ENCODE results near the gene BACE2.
"Not testable (repeated sequence)": the region's sequence is repeated elsewhere in the genome, so short reads cannot be mapped to it uniquely, and the experiment has no call there.

The BACE2 gene

DNA sequence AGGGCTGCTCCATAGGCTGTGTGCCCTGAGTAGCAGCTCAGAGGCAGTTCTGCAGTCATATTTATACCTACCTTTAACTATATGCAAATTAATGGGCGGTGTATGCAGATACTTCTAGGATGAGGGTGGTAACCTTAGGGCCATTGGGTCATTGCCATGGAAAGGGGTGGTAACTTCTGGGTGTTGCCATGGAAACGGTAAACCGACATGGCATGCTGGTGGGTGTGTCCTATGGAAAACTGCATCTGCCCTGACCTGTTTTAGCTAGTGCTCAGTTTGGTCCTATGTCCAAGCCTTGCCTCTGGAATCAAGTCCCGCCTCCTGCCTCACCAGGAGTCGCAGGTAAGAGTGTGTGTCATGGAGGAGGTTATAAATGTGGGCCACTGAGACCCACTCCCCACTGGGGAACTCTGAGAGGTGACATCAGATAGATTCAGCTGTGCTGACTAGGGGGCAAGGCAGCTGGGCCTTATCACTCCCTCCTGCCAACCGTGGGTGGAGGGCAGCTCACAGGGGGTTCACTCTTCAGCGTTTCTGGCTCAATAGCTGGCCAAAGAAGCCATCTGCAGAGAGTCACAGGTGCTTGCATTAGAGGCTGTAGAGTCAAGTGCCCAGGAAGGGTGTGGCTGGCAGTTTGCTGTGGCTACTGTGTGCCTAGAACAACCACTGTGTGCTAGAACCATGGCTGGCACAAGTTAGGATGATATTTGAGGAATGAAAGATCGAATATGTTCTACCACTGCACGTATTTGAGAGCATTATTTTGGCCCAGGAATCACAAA, 19.0 kb downstream of the BACE2 start:
- FAIRE-seq = no peak

DNA sequence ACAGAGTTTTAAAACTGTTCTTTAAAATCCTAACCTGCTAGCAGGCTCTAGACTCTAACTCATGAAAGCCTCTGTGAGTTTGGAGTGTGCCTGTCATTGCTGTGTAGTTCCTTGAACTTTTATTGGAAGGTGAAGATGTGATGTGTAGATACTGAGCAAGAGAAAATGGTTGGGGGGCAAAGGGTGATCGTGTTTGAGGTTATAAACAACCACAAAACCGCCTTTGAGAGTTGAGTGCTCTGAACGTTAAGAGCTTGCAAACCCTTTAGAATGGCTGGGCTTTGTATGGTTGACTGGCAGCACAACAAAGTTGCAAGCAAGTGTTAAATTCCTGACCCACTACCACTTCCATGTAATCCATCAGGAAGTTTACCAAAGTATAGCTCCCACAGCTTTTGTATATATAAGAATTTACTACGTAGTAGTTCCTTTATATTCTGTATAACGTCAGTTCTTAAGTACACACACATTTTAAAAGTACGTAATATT, 19.6 kb downstream of the BACE2 start:
- no peak for FAIRE-seq

DNA sequence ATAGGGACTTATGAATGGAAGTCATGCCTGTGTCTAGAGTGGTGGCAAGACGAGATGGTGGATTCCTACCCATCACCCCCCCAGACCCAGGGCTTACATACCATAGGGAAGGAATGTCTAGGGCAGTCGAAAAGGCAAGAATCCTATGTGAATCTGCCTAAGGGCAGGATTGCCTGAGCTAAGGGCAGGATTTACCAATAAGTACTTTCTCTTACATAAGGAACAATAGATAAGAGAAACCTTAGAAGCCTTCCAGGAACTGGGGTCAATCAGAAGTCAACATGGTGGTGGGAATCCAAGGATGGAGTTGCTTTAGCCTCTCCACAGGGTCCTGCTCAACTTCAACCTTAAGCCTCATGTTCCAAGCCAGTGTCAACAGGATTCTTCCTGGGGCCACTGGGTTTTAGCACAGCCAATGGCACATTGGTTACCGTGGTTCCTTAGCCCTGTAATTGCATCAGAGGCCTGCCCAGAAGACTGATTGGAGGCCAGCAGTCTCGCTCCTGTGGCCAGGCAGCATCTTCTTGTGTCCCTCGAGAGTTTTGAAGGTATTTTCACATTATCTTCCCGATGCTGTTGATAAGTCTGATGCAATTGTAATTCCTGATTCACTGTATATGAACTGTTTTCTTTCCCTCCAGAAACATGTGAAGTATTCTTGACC, 20.7 kb downstream of the BACE2 start:
- no peak for FAIRE-seq

DNA sequence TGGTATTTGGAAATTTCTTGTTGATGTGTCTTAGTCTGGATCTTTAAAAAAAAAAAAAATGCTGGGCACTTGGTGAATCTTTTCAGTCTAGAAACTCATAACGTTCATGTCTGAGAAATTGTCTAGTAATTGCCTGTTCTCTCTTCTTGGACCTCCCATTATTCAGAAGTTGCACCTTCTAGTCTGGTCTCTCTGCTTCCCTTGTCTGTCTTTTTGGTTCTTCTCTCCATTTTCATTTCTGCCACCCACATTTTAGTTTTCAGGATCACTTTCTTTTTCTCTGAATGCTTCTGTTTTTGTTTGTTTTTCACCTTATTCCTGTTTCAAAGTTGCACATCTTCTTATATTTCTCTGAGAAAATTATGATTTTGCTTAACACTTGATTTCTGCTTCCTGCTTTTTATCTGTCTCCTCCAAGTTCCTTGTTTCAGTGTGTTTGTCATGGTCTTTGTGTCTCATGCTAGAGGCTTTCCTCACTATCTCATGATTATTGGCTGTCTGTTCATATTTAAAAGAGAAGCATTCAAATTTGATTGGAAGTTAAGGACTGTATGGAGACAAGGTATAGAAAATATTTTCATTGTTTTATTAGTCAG, 21.3 kb downstream of the BACE2 start:
- FAIRE-seq = no peak

DNA sequence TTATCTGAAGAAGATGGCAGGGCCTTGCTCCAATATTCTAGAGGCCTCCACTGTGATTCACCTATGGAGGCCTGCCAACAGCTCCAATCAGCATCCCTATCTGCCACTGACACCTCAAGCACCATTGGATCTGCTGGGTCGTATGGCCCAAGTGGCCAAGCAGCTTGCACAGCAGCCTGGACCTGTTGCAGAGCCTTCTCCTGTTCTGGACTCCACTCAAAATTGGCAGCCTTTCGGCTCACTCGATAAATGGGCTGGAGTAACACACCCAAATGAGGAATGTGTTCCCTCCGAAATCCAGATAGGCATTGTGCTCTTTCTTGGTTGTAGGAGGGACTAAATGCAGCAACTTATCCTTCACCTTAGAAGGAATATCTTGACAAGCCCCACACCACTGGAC, 24.6 kb downstream of the BACE2 start:
- not testable (repeated sequence) for FAIRE-seq

DNA sequence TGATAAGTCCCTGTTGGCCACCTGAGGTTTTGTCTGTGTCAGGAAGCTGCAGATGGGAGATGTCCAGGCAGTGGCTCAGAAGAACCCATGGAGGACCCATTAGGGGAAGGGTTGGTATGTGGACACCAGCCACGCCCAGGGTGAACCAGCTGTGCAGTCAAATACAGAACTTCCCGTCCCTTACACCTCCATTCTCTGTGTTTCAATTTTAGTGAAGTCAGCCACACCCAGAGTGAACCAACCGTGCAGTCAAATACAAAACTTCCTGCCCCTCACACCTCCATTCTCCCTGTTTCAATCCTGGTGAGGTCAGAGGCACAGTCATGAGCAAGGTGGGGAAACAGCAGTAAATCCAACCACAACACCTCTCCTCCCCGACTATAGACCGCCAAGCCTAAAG, 27.4 kb downstream of the BACE2 start:
- FAIRE-seq = no peak

DNA sequence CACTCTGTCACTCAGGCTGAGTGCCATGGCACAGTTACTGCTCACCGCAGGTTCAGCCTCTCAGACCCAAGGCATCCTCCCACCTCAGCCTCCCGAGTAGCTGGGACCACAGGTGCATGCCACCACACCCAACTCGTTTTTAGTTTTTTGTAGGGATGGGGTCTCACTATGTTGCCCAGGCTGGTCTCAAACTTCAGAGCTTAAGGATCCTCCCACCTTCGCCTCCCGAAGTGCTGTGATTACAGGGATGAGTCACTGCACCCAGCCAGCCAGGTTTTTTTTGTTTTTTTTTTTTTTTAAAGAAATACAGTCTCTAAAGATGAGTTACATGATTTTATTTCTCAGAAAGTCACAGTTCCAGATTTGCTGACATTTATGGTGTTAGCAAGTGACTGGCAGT, 29.0 kb downstream of the BACE2 start:
- FAIRE-seq = no peak

DNA sequence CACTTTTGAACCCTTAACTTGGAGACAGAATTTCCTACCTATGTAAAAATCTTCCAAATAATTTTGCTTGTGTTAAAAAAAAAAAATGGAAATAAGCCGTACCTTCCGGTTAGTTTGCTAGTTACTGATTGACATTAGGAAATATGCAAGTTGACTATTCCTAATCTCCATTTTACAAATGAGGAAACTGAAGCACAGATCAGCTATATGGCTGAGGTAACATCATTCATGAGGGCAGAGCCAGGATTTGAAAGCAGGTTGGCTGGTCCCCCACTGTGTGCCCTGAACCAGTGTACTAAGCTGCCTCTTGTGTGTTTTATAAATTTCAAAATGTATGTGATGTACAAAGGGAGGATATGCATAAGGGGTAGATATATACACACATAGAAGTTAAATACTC, 29.6 kb downstream of the BACE2 start:
- FAIRE-seq = no peak

DNA sequence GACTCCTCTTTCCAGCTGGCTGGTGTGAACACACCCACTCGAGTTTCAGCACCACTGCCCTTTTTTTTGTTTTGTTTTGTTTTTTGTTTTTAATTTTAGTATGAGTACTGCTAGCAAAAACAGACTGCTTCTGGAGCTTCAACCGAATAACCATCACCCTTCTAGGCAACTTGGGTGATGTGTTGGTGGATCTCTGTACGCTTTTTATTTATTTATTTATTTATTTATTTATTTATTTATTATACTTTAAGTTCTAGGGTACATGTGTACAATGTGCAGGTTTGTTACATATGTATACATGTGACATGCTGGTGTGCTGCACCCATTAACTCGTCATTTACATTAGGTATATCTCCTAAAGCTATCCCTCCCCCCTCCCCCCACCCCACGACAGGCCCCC, 30.7 kb downstream of the BACE2 start:
- FAIRE-seq = not testable (repeated sequence)

DNA sequence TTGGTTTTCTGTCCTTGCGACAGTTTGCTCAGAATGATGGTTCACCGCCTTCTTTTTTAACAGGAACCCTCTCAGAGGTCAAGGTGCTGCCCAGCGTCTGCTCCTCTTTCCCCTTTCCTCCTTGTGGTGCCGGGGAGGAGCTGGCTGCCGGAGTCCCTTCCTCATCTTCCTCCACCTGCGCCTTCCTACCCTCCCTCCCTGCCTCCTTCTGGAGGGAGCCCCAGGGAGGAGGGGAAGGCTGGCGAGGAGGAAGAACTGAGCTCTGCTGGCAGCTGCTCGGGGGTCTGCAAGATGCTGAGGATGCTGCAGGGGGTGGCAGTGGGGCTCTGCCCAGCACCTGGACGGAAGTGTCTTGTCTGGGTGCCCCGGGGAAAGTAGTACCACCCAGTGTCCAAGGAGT, 31.2 kb downstream of the BACE2 start:
- FAIRE-seq = no peak

DNA sequence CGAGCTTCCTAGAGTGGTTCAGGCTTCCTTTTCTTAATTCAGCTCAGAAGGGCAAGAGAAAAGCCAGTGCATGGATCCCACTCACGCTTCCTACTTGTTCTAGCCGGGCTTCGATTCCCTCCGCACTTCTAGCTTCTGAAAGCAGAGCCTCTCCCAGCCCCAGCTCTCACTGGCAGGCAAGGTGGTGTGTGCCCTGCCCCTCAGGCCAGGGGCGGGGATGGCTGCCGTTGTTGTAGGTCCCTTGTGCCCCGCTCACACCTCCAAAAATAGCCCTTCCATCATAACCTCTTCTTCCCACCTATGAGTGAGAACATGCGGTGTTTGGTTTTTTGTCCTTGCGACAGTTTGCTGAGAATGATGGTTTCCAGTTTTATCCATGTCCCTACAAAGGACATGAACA, 31.6 kb downstream of the BACE2 start:
- FAIRE-seq = no peak

DNA sequence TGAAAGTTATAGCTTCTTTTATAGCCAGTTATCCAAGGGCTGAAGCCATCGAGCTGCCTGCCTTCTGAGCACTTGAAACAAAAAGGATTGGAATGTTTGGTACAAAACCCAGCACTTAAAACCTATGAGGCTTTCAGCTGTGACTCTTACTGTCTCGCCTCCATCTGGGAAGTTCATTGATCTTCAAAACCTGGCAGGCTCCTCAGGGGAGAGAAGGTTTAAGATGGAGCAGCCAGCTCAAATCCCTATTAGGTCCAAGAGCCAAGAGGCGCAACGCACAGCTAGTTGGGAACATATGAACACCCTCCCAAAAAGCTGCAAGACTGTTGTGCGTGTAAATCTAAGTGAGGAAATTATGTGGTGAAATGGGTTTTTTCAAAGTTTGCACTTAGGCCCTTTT, 33.4 kb downstream of the BACE2 start:
- no peak for FAIRE-seq

DNA sequence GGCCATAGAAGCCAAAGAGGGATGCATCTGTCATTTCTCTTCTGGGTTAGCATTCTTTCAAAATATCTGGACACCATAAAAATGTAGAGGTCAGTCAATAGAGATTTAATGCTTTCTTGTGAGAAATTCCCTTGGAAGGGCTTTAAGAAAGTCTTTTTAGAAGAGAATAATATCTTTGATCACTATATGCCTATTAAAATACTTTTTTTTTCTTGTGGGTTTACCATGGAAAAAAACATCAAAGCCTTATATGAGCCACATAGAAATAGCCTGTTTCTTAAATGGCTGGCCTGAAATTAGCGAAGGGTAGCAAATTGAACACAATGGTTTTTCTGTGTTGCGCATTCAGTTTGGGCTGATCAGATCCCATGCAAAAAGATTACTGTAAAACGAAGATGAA, 36.8 kb downstream of the BACE2 start:
- no peak for FAIRE-seq

DNA sequence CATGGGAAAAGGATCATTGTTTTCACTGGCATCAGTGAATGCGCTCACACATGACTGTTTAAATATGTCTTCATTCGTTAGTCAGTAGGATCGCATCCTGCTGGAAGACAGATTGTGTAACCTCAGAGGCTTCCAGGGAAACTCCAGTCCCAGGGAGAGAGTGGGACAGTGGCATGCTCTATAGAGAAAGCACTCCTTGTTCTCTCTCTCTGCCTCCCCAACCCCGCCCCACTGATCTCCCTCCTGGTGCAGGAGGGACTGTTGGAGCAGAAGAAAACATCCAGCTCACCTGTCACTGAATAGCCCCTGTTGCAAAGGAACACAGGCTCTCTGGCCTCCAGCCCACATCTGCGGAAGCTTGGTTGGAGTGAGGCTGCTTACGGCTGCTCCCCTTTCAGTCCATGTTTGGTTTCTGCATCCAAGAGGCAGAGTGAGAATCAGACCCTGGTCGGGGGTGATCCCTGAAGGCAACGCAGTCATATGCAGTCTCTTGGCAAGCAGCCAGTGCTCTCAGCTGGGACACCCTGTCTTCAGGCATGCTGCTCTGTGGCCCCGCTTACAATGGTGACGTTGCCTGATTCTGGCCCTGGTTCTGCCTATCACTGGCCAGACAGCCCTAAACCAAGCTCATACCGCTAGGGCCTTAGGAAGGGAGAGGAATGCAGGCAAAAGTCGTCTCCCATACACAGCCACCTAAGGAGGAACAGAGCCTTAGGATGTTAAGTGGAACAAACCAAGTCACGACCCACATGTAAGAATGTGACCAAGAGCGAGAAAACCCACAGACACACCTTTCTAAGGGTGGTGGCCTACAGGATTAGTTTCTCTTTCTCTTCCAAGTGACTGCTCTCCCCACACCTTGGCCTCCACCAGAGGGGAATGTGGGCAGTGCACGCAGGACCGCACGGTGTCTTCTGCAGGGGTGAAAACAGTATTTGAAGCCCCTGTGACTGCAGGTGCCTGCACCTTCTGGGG, 39.7 kb downstream of the BACE2 start:
- FAIRE-seq = no peak

DNA sequence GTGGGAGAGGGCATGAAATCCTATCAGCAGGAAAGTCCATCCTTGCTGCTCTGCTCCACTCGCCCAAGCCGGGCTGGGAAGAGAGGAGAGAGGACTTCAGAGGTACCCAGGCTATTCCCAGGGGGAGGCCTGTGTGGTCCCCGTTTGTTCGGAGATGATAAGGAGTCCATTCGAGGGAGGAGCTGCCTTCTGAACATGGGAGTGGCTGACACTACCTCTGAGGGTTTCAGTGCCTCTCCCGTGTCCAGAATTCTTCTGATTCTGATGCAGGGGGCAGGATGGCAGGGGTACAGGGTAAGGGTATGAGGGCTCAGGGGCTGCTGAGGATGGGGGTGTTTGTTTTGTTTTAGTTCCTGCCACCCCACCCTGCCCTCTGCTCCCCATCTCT, 40.4 kb downstream of the BACE2 start:
- no peak for FAIRE-seq

DNA sequence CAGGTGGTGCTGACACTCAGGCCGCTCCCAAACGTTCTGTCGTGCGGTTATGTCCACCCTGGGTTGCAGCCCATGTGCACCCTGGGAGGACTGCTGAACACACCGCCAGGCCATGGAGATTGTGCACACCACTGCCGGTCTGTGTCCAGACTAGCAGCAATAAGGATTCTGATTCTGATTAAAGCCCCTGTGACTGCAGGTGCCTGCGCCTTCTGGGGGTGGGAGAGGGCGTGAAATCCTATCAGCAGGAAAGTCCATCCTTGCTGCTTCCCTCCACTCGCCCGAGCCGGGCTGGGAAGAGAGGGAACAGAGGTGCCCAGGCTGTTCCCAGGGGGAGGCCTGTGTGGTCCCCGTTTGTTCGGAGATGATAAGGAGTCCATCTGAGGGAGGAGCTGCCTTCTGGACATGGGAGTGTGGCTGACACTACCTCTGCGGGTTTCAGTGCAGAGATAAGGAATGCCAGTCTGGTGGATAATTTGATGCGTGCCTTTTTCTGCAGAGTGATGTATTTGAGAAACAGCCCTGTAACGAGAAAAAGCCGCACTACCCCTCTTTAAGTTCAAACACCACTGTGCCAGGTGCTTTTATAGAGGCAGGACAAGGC, 41.2 kb downstream of the BACE2 start:
- FAIRE-seq = no peak

DNA sequence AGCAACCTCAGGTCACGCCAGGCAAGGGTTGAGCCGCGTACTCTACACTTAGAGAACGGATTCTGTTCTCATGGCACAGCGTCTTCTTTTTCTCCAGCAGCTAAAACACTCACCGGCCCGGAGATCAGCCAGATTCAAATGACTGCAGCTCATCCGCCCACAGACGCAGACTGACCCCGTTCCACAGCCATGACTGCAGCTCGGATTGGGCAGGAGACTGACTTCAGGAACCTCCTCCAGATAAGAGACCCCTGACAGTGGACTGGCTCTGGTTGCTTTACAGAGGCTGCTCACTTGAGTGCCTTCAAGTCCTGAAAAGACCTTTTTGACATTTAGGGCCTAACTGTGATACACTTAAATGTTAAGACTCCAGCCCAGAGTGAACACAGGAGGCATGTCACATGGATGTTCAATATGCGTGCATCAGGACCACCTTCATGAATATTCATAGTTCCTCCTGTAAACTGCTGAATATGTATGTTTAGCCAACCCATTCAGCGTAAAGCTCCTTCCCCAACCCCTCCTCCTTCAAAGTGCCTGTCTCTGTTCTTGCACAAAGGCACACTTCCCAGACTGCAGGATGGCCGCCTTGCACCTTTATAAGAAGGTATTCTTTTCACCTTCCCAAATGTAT, 42.6 kb downstream of the BACE2 start:
- FAIRE-seq = no peak

DNA sequence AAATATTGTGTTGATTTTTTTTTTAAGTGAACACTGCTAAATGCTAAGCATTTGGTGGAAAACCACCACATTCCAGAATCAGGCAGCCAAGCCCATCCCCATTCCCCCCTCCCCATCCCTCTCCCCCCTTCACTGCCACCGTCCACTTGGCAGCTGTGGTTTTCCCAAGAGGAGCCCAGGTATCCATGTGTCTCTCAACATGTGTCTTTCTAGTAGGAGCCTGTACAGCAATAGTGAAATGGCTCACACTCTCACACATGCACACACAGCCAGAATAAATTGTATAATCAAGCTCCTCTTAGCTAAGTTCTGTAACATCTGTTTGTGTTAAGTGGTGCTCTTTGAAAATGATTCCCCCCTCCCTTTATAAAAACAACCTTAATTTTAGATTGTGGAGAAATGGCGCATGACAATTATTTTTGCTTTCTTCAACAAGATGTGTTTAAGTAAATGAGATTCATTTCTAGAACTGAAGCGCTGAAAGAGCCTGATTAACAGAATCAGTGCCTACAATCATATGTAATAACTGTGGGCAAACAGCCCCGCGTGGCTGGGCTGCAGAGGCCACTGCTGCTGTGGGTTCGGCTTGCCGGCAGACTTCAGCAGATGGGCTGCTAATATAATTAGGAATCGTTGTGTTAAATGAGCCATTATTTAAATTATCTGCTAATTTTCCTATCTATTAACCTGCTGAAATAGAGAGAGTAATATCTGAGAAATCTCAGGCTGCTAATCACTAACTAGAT, 43.3 kb downstream of the BACE2 start:
- no peak for FAIRE-seq

DNA sequence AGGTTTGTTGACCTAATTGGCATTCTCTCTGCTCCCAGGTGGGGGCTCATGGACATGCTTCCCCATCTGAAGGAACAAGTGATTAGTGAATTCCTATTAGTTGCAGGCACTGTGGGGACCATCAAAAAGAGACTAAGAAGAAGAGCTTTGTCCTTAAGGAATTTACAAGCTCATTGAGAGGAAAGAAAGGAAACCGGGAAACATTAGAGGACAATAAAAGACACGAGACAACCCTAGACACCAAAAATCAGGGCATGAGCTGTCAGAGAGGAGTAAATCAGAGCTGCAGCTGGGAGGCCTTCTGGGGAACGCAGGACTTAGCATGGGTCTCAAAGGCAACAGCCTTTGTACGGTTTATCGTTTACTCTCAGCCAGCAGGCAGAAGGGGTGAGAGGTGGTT, 45.1 kb downstream of the BACE2 start:
- no peak for FAIRE-seq

DNA sequence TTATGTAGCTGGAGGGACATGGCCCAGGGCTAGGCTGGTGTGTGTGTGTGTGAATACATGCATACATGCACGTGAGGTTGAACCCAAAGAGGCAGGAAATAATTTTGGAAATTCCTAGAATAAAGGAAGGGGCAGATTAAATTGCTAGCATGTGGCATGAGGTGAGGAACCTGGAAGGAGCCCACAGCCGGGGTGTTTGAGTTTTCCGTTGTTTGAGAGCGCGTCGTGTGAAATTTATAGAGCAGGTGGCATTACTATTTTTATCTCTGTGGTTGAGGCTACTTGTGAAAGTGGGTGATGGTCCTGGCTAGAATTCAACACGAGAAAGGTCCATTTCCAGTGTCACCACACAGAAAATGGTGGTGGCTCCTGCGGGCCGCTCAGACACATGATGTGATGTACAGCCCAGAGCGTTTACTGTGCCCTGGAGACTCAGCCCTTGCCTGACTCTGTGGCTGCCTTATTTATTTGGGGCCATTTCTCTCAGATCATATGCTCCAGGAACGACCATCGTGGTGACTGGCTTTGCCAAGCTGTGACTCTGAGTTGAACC, 48.0 kb downstream of the BACE2 start:
- FAIRE-seq = no peak

DNA sequence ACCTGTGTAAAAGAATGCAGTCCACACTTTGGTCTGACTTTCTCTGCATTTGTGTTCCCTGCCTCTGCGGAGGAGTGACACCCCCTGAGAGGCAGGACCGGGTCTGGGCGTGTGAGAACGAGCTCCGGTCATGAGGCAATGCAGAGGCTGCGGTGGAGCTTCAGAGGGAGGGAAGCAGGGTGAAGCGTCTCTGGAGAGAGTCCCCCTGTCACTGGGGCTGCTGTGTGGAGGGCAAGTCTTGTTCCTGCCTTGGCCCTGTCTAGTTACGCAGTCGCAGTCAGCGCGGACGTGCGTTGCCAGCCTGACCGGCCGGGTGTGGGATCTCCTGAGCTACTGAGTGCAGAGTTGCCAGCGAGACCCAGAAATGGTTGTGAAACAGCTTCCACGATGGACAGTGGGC, 48.5 kb downstream of the BACE2 start:
- no peak for FAIRE-seq

All from A204.1 (cell line).